Stimulated activated naive CD8-positive, alpha-beta T cell treated with anti-CD3 and anti-CD28 coated beads, Interleukin-15, Interleukin-2, amounts not matched to agents 100 U/mL and 50 U/mL, for 24 hours (primary cell): Measurements from ENCODE around the gene COQ2.
A peak's percentile ranks its signal among the peaks of the same experiment; 100 is the strongest.
"Not testable (repeated sequence)": the region's sequence is repeated elsewhere in the genome, so short reads cannot be mapped to it uniquely, and the experiment has no call there.

ENCODE experiments used
- ATAC-seq: fragments of 150-1000 bp; cut with Tn5 transposase; one replicate; pipeline ENCODE4 v1.10.0; 2021
- DNase-seq: peaks from one replicate; pipeline ENCODE4 v3.0.0; 2021

The COQ2 gene

GRCh38 chr4:83284193-83285054 is at the start of gene COQ2:
Gene COQ2 (minus strand): TSS chr4:83284798. CDS start chr4:83284764, 34 bp downstream.
- ATAC-seq = peak; percentile 92
- DNase-seq = peak; percentile 98

- DNase-seq (no peak), ATAC-seq (no peak)
Measured at GRCh38 chr4:83331956-83332355, 47.4 kb upstream of the COQ2 start.

GRCh38 chr4:83329521-83330110 is 45.0 kb upstream of the COQ2 start:
- ATAC-seq (no peak), DNase-seq (no peak)

GRCh38 chr4:83328521-83329187 is 44.1 kb upstream of the COQ2 start:
- no peak for ATAC-seq
- no peak for DNase-seq

- no peak for DNase-seq
Measured at GRCh38 chr4:83326546-83326945, 41.9 kb upstream of the COQ2 start.

GRCh38 chr4:83325306-83325705 is 40.7 kb upstream of the COQ2 start:
- not testable (repeated sequence) for DNase-seq, ATAC-seq

More at GRCh38 chr4:83326546-83326945, 41.9 kb upstream of the COQ2 start:
- no peak for ATAC-seq

- DNase-seq = no peak
- no peak for ATAC-seq
Measured at GRCh38 chr4:83323136-83323535, 38.5 kb upstream of the COQ2 start.

GRCh38 chr4:83320548-83320947 is 36.0 kb upstream of the COQ2 start:
- ATAC-seq = peak; percentile 55
- DNase-seq = peak; percentile 22

GRCh38 chr4:83318666-83319065 is 34.1 kb upstream of the COQ2 start:
- ATAC-seq = no peak
- no peak for DNase-seq

- ATAC-seq (no peak), DNase-seq (no peak)
Measured at GRCh38 chr4:83317671-83318070, 33.1 kb upstream of the COQ2 start.

GRCh38 chr4:83316459-83317165 is 32.0 kb upstream of the COQ2 start:
- DNase-seq (no peak), ATAC-seq (no peak)

- ATAC-seq = no peak
- DNase-seq = no peak
Measured at GRCh38 chr4:83315341-83315870, 30.8 kb upstream of the COQ2 start.

- ATAC-seq = no peak
- no peak for DNase-seq
Measured at GRCh38 chr4:83308672-83309071, 24.1 kb upstream of the COQ2 start.

GRCh38 chr4:83307920-83308319 is 23.3 kb upstream of the COQ2 start:
- DNase-seq (no peak), ATAC-seq (no peak)

- DNase-seq (no peak), ATAC-seq (no peak)
Measured at GRCh38 chr4:83305187-83305586, 20.6 kb upstream of the COQ2 start.

GRCh38 chr4:83297548-83298260 is 13.1 kb upstream of the COQ2 start:
- no peak for DNase-seq
- ATAC-seq = no peak

GRCh38 chr4:83293305-83294046 is 8.9 kb upstream of the COQ2 start:
- ATAC-seq (no peak), DNase-seq (no peak)

GRCh38 chr4:83290059-83290774 is 5.6 kb upstream of the COQ2 start:
- not testable (repeated sequence) for DNase-seq, ATAC-seq

- not testable (repeated sequence) for DNase-seq, ATAC-seq
Measured at GRCh38 chr4:83288381-83288780, 3.8 kb upstream of the COQ2 start.

GRCh38 chr4:83285055-83285407 is 433 bp upstream of the COQ2 start:
- ATAC-seq = no peak

More at GRCh38 chr4:83285055-83285407, 433 bp upstream of the COQ2 start:
- DNase-seq = no peak
